H9 (cell line): Measurements from ENCODE around the gene TTC39B. TPM values are rescaled to one million over a fixed set of nuclear protein-coding genes. Genes with fewer than 3 reads are reported as not detected.

Experiments
- DNase-seq: peaks from one replicate; pipeline ENCODE4 v3.0.0-alpha.2; 2017
- H2AFZ ChIP-seq: one replicate; pipeline ENCODE4 v1.6.1; 2013; ENCODE audit warnings: mild to moderate bottlenecking, low read length, control low read depth, moderate library complexity
- H2AK5ac ChIP-seq: 2 replicates; pipeline ENCODE4 v1.6.1; 2013; ENCODE audit warnings: low read length, control low read depth, mixed read lengths; ENCODE audit not compliant: insufficient read length
- H2BK120ac ChIP-seq: one replicate; pipeline ENCODE4 v1.6.1; 2013; ENCODE audit warnings: low read depth, mild to moderate bottlenecking, low read length, control low read depth, inconsistent platforms; ENCODE audit not compliant: poor library complexity, severe bottlenecking
- H2BK12ac ChIP-seq: 2 replicates; pipeline ENCODE4 v1.6.1; 2013; ENCODE audit warnings: low read length, control low read depth, mixed read lengths, low read depth; ENCODE audit not compliant: insufficient read length
- H2BK15ac ChIP-seq: 2 replicates; pipeline ENCODE4 v1.6.1; 2013; ENCODE audit warnings: low read depth, low read length, control low read depth
- H2BK20ac ChIP-seq: one replicate; pipeline ENCODE4 v1.6.1; 2013; ENCODE audit warnings: low read depth, mild to moderate bottlenecking, low read length, control low read depth, inconsistent platforms; ENCODE audit not compliant: poor library complexity, severe bottlenecking
- H2BK5ac ChIP-seq: 2 replicates; pipeline ENCODE4 v1.6.1; 2013; ENCODE audit warnings: low read length, control low read depth, mixed read lengths; ENCODE audit not compliant: insufficient read length
- H3K14ac ChIP-seq: 2 replicates; pipeline ENCODE4 v1.6.1; 2013; ENCODE audit warnings: low read length, control low read depth; ENCODE audit not compliant: insufficient read depth
- H3K18ac ChIP-seq: 2 replicates; pipeline ENCODE4 v1.6.1; 2013; ENCODE audit warnings: low read depth, mild to moderate bottlenecking, mixed read lengths, low read length, control low read depth; ENCODE audit not compliant: insufficient read length
- H3K23ac ChIP-seq: 2 replicates; pipeline ENCODE4 v1.6.1; 2013; ENCODE audit warnings: low read length, control low read depth, mixed read lengths, low read depth; ENCODE audit not compliant: insufficient read length
- H3K23me2 ChIP-seq: 2 replicates; pipeline ENCODE4 v1.6.1; 2013; ENCODE audit warnings: low read depth, mild to moderate bottlenecking, mixed read lengths, low read length, control low read depth; ENCODE audit not compliant: insufficient read length, poor library complexity, severe bottlenecking
- H3K27ac ChIP-seq: 2 replicates; pipeline ENCODE4 v1.5.1; 2013; ENCODE audit warnings: low read length, control low read depth, mixed read lengths, low read depth; ENCODE audit not compliant: insufficient read length
- H3K27me3 ChIP-seq: 2 replicates; pipeline ENCODE4 v1.6.1; 2013; ENCODE audit warnings: low read length, control low read depth, inconsistent platforms; ENCODE audit not compliant: insufficient read depth
- H3K4ac ChIP-seq: 2 replicates; pipeline ENCODE4 v1.6.1; 2013; ENCODE audit warnings: low read depth, mild to moderate bottlenecking, control low read depth, inconsistent platforms, low read length, moderate library complexity
- H3K4me1 ChIP-seq: 2 replicates; pipeline ENCODE4 v1.6.1; 2013; ENCODE audit warnings: low read length, control low read depth, inconsistent platforms; ENCODE audit not compliant: insufficient read depth
- H3K4me2 ChIP-seq: 2 replicates; pipeline ENCODE4 v1.6.1; 2013; ENCODE audit warnings: low read length, control low read depth, mixed read lengths; ENCODE audit not compliant: insufficient read length, insufficient read depth
- H3K56ac ChIP-seq: 2 replicates; pipeline ENCODE4 v1.6.1; 2013; ENCODE audit warnings: low read depth, mild to moderate bottlenecking, mixed read lengths, low read length, control low read depth; ENCODE audit not compliant: insufficient read length
- H3K79me1 ChIP-seq: 2 replicates; pipeline ENCODE4 v1.6.1; 2013; ENCODE audit warnings: low read depth, mild to moderate bottlenecking, moderate library complexity, low read length, control low read depth, inconsistent platforms; ENCODE audit not compliant: insufficient read depth, poor library complexity, severe bottlenecking
- H3K79me2 ChIP-seq: 2 replicates; pipeline ENCODE4 v1.6.1; 2013; ENCODE audit warnings: low read length, control low read depth, inconsistent platforms; ENCODE audit not compliant: insufficient read depth
- H3K9ac ChIP-seq: 2 replicates; pipeline ENCODE4 v1.6.1; 2013; ENCODE audit warnings: low read length, control low read depth, mixed read lengths; ENCODE audit not compliant: insufficient read length; ENCODE audit errors: extremely low read depth
- H3K9me3 ChIP-seq: one replicate; pipeline ENCODE4 v1.6.1; 2013; ENCODE audit warnings: low read depth, low read length, inconsistent platforms; ENCODE audit not compliant: control insufficient read depth
- H3T11ph ChIP-seq: one replicate; pipeline ENCODE4 v1.6.1; 2013; ENCODE audit warnings: mild to moderate bottlenecking, low read length, control low read depth, inconsistent platforms
- H4K20me1 ChIP-seq: one replicate; pipeline ENCODE4 v1.6.1; 2013; ENCODE audit not compliant: control insufficient read depth, insufficient read length, insufficient read depth
- H4K5ac ChIP-seq: 2 replicates; pipeline ENCODE4 v1.6.1; 2013; ENCODE audit warnings: low read depth, mild to moderate bottlenecking, mixed read lengths, low read length, control low read depth; ENCODE audit not compliant: insufficient read length
- H4K8ac ChIP-seq: replicated peaks from 2 replicates; pipeline ENCODE4 v1.6.1; 2013; ENCODE audit warnings: low read length, control low read depth, mixed read lengths, low read depth; ENCODE audit not compliant: insufficient read length
- H4K91ac ChIP-seq: 2 replicates; pipeline ENCODE4 v1.6.1; 2013; ENCODE audit warnings: low read depth, mild to moderate bottlenecking, moderate library complexity, mixed read lengths, low read length, control low read depth; ENCODE audit not compliant: insufficient read length
- H3K27ac Mint-ChIP-seq, 3 experiments: 2 replicates in 2 of 3; 3 replicates in 1 of 3; pipeline ENCODE4 v1.8.0; 2020 to 2021; ENCODE audit warnings: mixed read lengths in 3 of 3, mild to moderate bottlenecking in 1 of 3, moderate library complexity in 1 of 3
- H3K27me3 Mint-ChIP-seq: 2 replicates; pipeline ENCODE4 v1.8.0; 2021; ENCODE audit warnings: low read depth, mild to moderate bottlenecking, moderate library complexity, mixed read lengths
- H3K36me3 Mint-ChIP-seq, 3 experiments: 2 replicates in 2 of 3; 3 replicates in 1 of 3; pipeline ENCODE4 v1.8.0; 2020 to 2021; ENCODE audit warnings: low read depth in 3 of 3, mixed read lengths in 3 of 3; ENCODE audit not compliant: insufficient read depth in 1 of 3
- H3K4me1 Mint-ChIP-seq, 2 experiments: 2 replicates each; pipeline ENCODE4 v1.8.0; 2020; ENCODE audit warnings: mixed read lengths in 2 of 2
- H3K4me3 Mint-ChIP-seq, 2 experiments: 2 replicates in 1 of 2; 3 replicates in 1 of 2; pipeline ENCODE4 v1.8.0; 2020 to 2021; ENCODE audit warnings: mild to moderate bottlenecking in 2 of 2, mixed read lengths in 2 of 2, moderate library complexity in 1 of 2
- H3K9me3 Mint-ChIP-seq, 2 experiments: 2 replicates in 1 of 2; 3 replicates in 1 of 2; pipeline ENCODE4 v1.8.0; 2020; ENCODE audit warnings: mild to moderate bottlenecking in 2 of 2, mixed read lengths in 2 of 2, moderate library complexity in 1 of 2
- CTCF ChIP-seq: fragments of 200-600 bp; sonication (generic); conservative IDR thresholded peaks from 3 replicates; pipeline ENCODE4 v1.8.0; 2021; ENCODE audit warnings: antibody characterized with exemption, mild to moderate bottlenecking
- total RNA-seq: library from RNA; stranded (reverse); gene quantifications from 2 replicates; pipeline ENCODE4 v1.2.1, GENCODE V29; 2021

The TTC39B gene
- total RNA-seq, 1 experiment from 2014 or later = 8.2 TPM

- Histone ChIP-seq H4K20me1 (no peaks in the 10 kb centered on the region), H2BK120ac (no peak overlapping the region), H3K79me1 (no peaks in the 10 kb centered on the region), H2BK12ac (no peak overlapping the region), H4K5ac (no peak overlapping the region), H4K8ac (no peak overlapping the region), H2AK5ac (no peak overlapping the region), H3K79me2 (peaks cover 1% of the 10 kb centered on the region; the same call in 1 of the 2 replicates), H3K4me1 (peaks cover 5% of the 10 kb centered on the region), H3K27me3 (no peaks in the 10 kb centered on the region), H3K4ac (no peak overlapping the region), H2BK5ac (no peak overlapping the region), H3K14ac (no peak overlapping the region), H3T11ph (no peak overlapping the region), H2BK20ac (no peak overlapping the region), H2BK15ac (no peak overlapping the region), H3K27ac (no peak overlapping the region), H2AFZ (no peak overlapping the region), H3K4me2 (no peak overlapping the region), H4K91ac (no peak overlapping the region), H3K23me2 (no peaks in the 10 kb centered on the region), H3K9ac (no peak overlapping the region), H3K18ac (no peak overlapping the region), H3K56ac (no peak overlapping the region), H3K23ac (no peak overlapping the region), H3K9me3 (no peaks in the 10 kb centered on the region)
- Mint-ChIP-seq H3K27ac (no peak overlapping the region), H3K27me3 (no peaks in the 10 kb centered on the region), H3K4me1 (peaks cover 21 to 22% of the 10 kb centered on the region in 2 experiments), H3K9me3 (no peaks in the 10 kb centered on the region), H3K4me3 (no peak overlapping the region), H3K36me3 (no peaks in the 10 kb centered on the region)
- DNase-seq = no peak
- TF ChIP-seq CTCF = no peak
Observed at GRCh38 chr9:15278839-15279238, 28.2 kb downstream of the TTC39B start.
